ENCODE results near the gene HMGB4. TPM values are rescaled to one million over a fixed set of nuclear protein-coding genes. Genes with fewer than 3 reads are reported as not detected.

The HMGB4 gene
- total and polyA plus RNA-seq, 7 donors = not detected

- Histone ChIP-seq H3K27me3 (peaks cover 0 to 17% (median 0%) of the 10 kb centered on the region in 3 donors), H3K27ac (no peak overlapping the region), H3K9me3 (no peaks in the 10 kb centered on the region), H3K4me1 (no peaks in the 10 kb centered on the region), H3K36me3 (no peaks in the 10 kb centered on the region), H3K4me3 (no peak overlapping the region)
- intact Hi-C loops (cut with DNase I) = no loop called here
- TF ChIP-seq POLR2A (IDR thresholded peaks at IDR 0.05) (no peak), POLR2AphosphoS5 (IDR thresholded peaks at IDR 0.05) (no peak), EP300 (IDR thresholded peaks at IDR 0.05) (no peak), CTCF (IDR thresholded peaks at IDR 0.05) (no peak)
- 87 to 91% methylated on average over 5 of the region's 5 CpGs for WGBS, 2 donors
- DNase-seq = no peak
Measured at GRCh38 chr1:33854091-33854490, 9.8 kb upstream of the HMGB4 start.

DNA sequence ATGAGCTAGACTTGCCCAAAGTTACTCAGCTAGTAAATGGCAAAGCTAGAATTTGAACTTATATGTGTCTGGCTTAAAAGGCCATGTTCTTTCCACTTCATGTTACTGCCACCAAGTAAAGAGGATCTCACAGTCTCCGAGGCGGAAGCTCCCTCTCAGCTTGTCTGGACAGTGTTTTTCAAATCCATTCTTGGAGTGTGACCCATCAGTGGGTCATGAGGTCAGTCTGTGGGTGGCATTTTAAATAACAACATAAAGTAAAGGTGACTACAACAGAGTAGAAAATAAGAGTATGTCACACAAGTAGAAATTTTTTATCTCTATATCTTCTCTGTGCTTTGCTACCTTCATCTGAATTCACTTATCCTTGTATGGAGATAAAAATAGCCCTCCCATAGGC is 3.2 kb upstream of the HMGB4 start:
- 73 to 83% methylated on average over 2 of the region's 2 CpGs for WGBS, 2 donors
- Histone ChIP-seq H3K4me1 (peaks cover 0 to 6% (median 0%) of the 10 kb centered on the region in 4 donors), H3K4me3 (no peak overlapping the region), H3K9me3 (no peaks in the 10 kb centered on the region), H3K27me3 (peaks cover 0 to 7% (median 0%) of the 10 kb centered on the region in 3 donors), H3K36me3 (no peaks in the 10 kb centered on the region), H3K27ac (no peak overlapping the region)
- TF ChIP-seq POLR2A (IDR thresholded peaks at IDR 0.05) (no peak), CTCF (IDR thresholded peaks at IDR 0.05) (no peak), POLR2AphosphoS5 (IDR thresholded peaks at IDR 0.05) (no peak), EP300 (IDR thresholded peaks at IDR 0.05) (no peak)
- intact Hi-C loops (cut with DNase I) = no loop called here
- DNase-seq = no peak

- Histone ChIP-seq H3K36me3 (no peaks in the 10 kb centered on the region), H3K27me3 (no peaks in the 10 kb centered on the region), H3K4me3 (no peak overlapping the region), H3K9me3 (peaks cover 0 to 2% (median 0%) of the 10 kb centered on the region in 4 donors), H3K27ac (no peak overlapping the region), H3K4me1 (peaks cover 0 to 6% (median 0%) of the 10 kb centered on the region in 4 donors)
- WGBS, 2 donors = 64 to 69% methylated on average over 14 of the region's 14 CpGs
- intact Hi-C loops (cut with DNase I) = no loop called here
- no peak for DNase-seq
- TF ChIP-seq POLR2AphosphoS5 (IDR thresholded peaks at IDR 0.05) (no peak), EP300 (IDR thresholded peaks at IDR 0.05) (no peak), POLR2A (IDR thresholded peaks at IDR 0.05) (no peak), CTCF (IDR thresholded peaks at IDR 0.05) (no peak)
Measured at GRCh38 chr1:33864460-33865389, 846 bp downstream of the HMGB4 start.

DNA sequence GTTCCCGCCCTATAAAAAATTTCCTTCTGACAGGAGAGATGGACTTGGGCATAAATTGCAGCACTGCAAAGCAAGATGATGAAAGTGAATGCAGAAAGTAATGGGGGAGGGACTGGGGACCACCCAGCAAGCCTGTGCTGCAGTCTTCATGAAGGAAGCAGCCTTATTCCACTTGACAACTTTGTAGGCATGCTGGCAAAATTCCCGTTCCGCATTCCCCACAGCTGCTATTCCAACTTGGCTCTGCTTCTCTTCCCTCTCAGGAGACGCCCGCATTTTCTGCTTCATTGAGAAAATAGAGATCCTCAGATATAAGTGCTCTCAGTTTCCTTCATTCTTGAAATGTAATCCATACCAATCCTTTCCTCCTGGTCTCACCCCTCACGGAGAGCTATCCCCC is 2.4 kb downstream of the HMGB4 start:
- 70 to 71% methylated on average over 6 of the region's 6 CpGs for WGBS, 2 donors
- no peak for DNase-seq
- Histone ChIP-seq H3K27ac (no peak overlapping the region), H3K4me1 (no peaks in the 10 kb centered on the region), H3K27me3 (no peaks in the 10 kb centered on the region), H3K9me3 (peaks cover 0 to 2% (median 0%) of the 10 kb centered on the region in 4 donors), H3K36me3 (no peaks in the 10 kb centered on the region), H3K4me3 (no peak overlapping the region)
- TF ChIP-seq CTCF (IDR thresholded peaks at IDR 0.05) (no peak), POLR2AphosphoS5 (IDR thresholded peaks at IDR 0.05) (no peak), EP300 (IDR thresholded peaks at IDR 0.05) (no peak), POLR2A (IDR thresholded peaks at IDR 0.05) (no peak)
- intact Hi-C loops (cut with DNase I) = no loop called here
